ENCODE data around the gene FGGY. TPM values are rescaled to one million over a fixed set of nuclear protein-coding genes. Genes with fewer than 3 reads are reported as not detected.

FGGY gene
- total RNA-seq, 2 donors from 2014 or later = 14.1 to 14.8 TPM

GRCh38 chr1:59520827-59521418, 224.0 kb downstream of the FGGY start:
- H3K4me1 Mint-ChIP-seq = peaks cover 3% of the 10 kb centered on the region
- H3K27me3 ChIP-seq (ENCODE audit: control insufficient read depth, insufficient read depth, low read length, poor library complexity, severe bottlenecking) = no peaks in the 10 kb centered on the region
- no peaks in the 10 kb centered on the region for H3K4me1 ChIP-seq (ENCODE audit: control insufficient read depth, insufficient read depth, low read length)
- WGBS, 2 experiments (ENCODE audit: insufficient coverage in 1 of 2, insufficient read length in 1 of 2) = 86 to 91% methylated on average over 12 of the region's 12 CpGs
- no peaks in the 10 kb centered on the region for H3K9me3 ChIP-seq (ENCODE audit: control insufficient read depth, low read length)
- no peak for DNase-seq
- no peak overlapping the region for H3K27ac Mint-ChIP-seq
- no peaks in the 10 kb centered on the region for H3K9me3 Mint-ChIP-seq
- no peaks in the 10 kb centered on the region for H3K27me3 Mint-ChIP-seq (ENCODE audit: insufficient read depth)
- no peaks in the 10 kb centered on the region for H3K36me3 ChIP-seq (ENCODE audit: control insufficient read depth, insufficient read depth, low read length)
- no peak overlapping the region for H3K4me3 Mint-ChIP-seq
- H3K36me3 Mint-ChIP-seq (ENCODE audit: low read depth) = no peaks in the 10 kb centered on the region
- H3K27ac ChIP-seq (ENCODE audit: low read depth, low read length) = no peak overlapping the region
- no peak for TF ChIP-seq CTCF (conservative IDR thresholded peaks at IDR 0.05)
- H3K9ac ChIP-seq (ENCODE audit: extremely low read depth, low read length, poor library complexity, severe bottlenecking) = no peak overlapping the region
- no peak overlapping the region for H3K4me3 ChIP-seq (ENCODE audit: low read length)

GRCh38 chr1:59521456-59521855, 224.6 kb downstream of the FGGY start:
- Mint-ChIP-seq H3K27me3 (ENCODE audit: insufficient read depth) (no peaks in the 10 kb centered on the region), H3K9me3 (no peaks in the 10 kb centered on the region), H3K4me3 (no peak overlapping the region), H3K36me3 (ENCODE audit: low read depth) (no peaks in the 10 kb centered on the region), H3K4me1 (peaks cover 3% of the 10 kb centered on the region), H3K27ac (no peak overlapping the region)
- Histone ChIP-seq H3K36me3 (ENCODE audit: control insufficient read depth, insufficient read depth, low read length) (no peaks in the 10 kb centered on the region), H3K27me3 (ENCODE audit: control insufficient read depth, insufficient read depth, low read length, poor library complexity, severe bottlenecking) (no peaks in the 10 kb centered on the region), H3K4me3 (ENCODE audit: low read length) (no peak overlapping the region), H3K9ac (ENCODE audit: extremely low read depth, low read length, poor library complexity, severe bottlenecking) (no peak overlapping the region), H3K27ac (ENCODE audit: low read depth, low read length) (no peak overlapping the region), H3K4me1 (ENCODE audit: control insufficient read depth, insufficient read depth, low read length) (no peaks in the 10 kb centered on the region), H3K9me3 (ENCODE audit: control insufficient read depth, low read length) (no peaks in the 10 kb centered on the region)
- no peak for DNase-seq
- no peak for TF ChIP-seq CTCF (conservative IDR thresholded peaks at IDR 0.05)
- 90% methylated on average over 2 of the region's 2 CpGs; no CpG with 5 or more reads in 1 of the 2 experiments for WGBS, 2 experiments (ENCODE audit: insufficient coverage in 1 of 2, insufficient read length in 1 of 2)

DNA sequence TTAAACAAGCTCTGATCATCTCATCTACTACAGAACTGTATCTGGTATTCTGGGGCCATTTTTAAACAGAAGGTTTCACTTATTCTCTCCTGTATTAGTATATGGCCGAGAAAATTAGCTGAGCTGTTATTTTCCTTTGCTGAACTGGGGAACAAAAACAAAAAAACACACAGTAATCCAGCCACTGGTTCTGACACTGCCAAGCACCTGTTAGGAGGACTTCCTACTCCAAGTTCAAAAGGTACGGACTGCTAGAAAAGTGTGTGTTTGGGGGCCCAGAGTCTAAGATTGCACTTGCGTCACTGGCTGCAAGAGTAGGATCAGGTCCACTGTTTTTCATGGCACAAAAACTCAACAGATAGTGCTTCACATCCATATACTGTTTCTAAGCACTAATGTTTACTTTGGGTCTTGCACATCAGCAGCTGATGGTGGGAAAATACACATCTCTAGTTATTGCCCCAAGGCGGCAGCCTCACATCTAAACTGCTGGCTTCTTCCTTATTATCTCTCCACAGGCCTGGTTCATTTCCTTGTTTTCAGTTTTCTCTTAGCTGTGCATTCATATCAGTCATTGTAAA, 226.1 kb downstream of the FGGY start:
- H3K4me1 ChIP-seq (ENCODE audit: control insufficient read depth, insufficient read depth, low read length) = no peaks in the 10 kb centered on the region
- H3K36me3 ChIP-seq (ENCODE audit: control insufficient read depth, insufficient read depth, low read length) = no peaks in the 10 kb centered on the region
- H3K27me3 Mint-ChIP-seq (ENCODE audit: insufficient read depth) = no peaks in the 10 kb centered on the region
- no peak overlapping the region for H3K27ac Mint-ChIP-seq
- no peaks in the 10 kb centered on the region for H3K27me3 ChIP-seq (ENCODE audit: control insufficient read depth, insufficient read depth, low read length, poor library complexity, severe bottlenecking)
- H3K4me1 Mint-ChIP-seq = peaks cover 2% of the 10 kb centered on the region
- no peak for DNase-seq
- no peak overlapping the region for H3K9ac ChIP-seq (ENCODE audit: extremely low read depth, low read length, poor library complexity, severe bottlenecking)
- no peak for TF ChIP-seq CTCF (conservative IDR thresholded peaks at IDR 0.05)
- no peaks in the 10 kb centered on the region for H3K9me3 Mint-ChIP-seq
- H3K27ac ChIP-seq (ENCODE audit: low read depth, low read length) = no peak overlapping the region
- H3K36me3 Mint-ChIP-seq (ENCODE audit: low read depth) = no peaks in the 10 kb centered on the region
- H3K9me3 ChIP-seq (ENCODE audit: control insufficient read depth, low read length) = no peaks in the 10 kb centered on the region
- WGBS, 2 experiments (ENCODE audit: insufficient coverage in 1 of 2, insufficient read length in 1 of 2) = 82 to 88% methylated on average over 3 to 4 of the region's 4 CpGs
- H3K4me3 Mint-ChIP-seq = no peak overlapping the region
- no peak overlapping the region for H3K4me3 ChIP-seq (ENCODE audit: low read length)

Measured in endodermal cell (in vitro differentiated cells).